KMS-11 (cell line): ENCODE data around the gene DCUN1D3.

Experiments used
- H2AFZ ChIP-seq: fragments of 200-600 bp; sonication (generic); 2 replicates; pipeline ENCODE4 v1.6.1; 2016; ENCODE audit warnings: antibody characterized with exemption, mixed run types, low read depth
- H3K27ac ChIP-seq: fragments of 200-600 bp; sonication (generic); 2 replicates; pipeline ENCODE4 v1.6.1; 2016; ENCODE audit warnings: mild to moderate bottlenecking, mixed run types
- H3K27me3 ChIP-seq: fragments of 200-600 bp; sonication (generic); 2 replicates; pipeline ENCODE4 v1.6.1; 2017; ENCODE audit warnings: mild to moderate bottlenecking, low read depth, mixed run types, moderate library complexity; ENCODE audit not compliant: insufficient read depth
- H3K36me3 ChIP-seq: fragments of 200-600 bp; sonication (generic); 2 replicates; pipeline ENCODE4 v1.6.1; 2017; ENCODE audit warnings: mild to moderate bottlenecking, mixed run types; ENCODE audit not compliant: insufficient read depth
- H3K4me1 ChIP-seq: fragments of 200-600 bp; sonication (generic); 2 replicates; pipeline ENCODE4 v1.6.1; 2016; ENCODE audit warnings: mild to moderate bottlenecking, low read depth, mixed run types; ENCODE audit not compliant: poor library complexity, severe bottlenecking
- H3K4me2 ChIP-seq: fragments of 200-600 bp; sonication (generic); 2 replicates; pipeline ENCODE4 v1.7.0; 2016; ENCODE audit warnings: mild to moderate bottlenecking, mixed run types
- H3K4me3 ChIP-seq: fragments of 200-600 bp; sonication (generic); IDR thresholded peaks from 2 replicates; pipeline ENCODE4 v1.6.1; 2017; ENCODE audit warnings: low read depth, low read length, mixed read lengths; ENCODE audit not compliant: insufficient read depth
- H3K79me2 ChIP-seq: fragments of 200-600 bp; sonication (generic); 2 replicates; pipeline ENCODE4 v1.6.1; 2016; ENCODE audit warnings: low read depth, mixed run types; ENCODE audit not compliant: insufficient read depth
- H3K9ac ChIP-seq: fragments of 200-600 bp; sonication (generic); 2 replicates; pipeline ENCODE4 v1.6.1; 2016; ENCODE audit warnings: mild to moderate bottlenecking, mixed run types
- H4K20me1 ChIP-seq: fragments of 200-600 bp; sonication (generic); 2 replicates; pipeline ENCODE4 v1.6.1; 2016; ENCODE audit warnings: mild to moderate bottlenecking, mixed run types; ENCODE audit not compliant: insufficient read depth
- TF ChIP-seq, protein P1 (sequence below): fragments of 200-600 bp; sonication (generic); conservative IDR thresholded peaks from 2 replicates; pipeline ENCODE4 v1.6.1; 2017; ENCODE audit warnings: low read depth, mild to moderate bottlenecking, antibody characterized with exemption, low read length, moderate library complexity, mixed read lengths

Gene DCUN1D3

DNA sequence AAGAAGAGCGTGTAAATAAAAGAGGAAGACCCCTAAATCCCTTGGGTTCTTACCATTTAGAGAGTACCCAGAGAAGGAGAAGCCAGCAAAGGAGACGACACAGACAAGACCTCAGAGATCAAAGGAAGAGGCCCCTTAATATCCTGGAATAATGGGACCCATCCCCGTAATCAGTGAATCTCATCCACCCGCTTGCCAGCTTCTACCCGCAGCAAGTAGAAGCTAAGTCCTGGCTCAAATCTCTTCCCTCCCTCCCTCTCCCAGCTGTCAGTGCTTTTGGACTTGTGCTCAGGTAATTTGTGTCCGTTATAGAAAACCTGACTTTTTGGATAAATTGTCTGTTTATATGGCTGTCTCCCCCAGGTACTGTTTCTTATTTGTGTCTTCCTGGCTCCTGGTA, 2.3 kb upstream of the DCUN1D3 start:
- TF ChIP-seq, protein P1, sequence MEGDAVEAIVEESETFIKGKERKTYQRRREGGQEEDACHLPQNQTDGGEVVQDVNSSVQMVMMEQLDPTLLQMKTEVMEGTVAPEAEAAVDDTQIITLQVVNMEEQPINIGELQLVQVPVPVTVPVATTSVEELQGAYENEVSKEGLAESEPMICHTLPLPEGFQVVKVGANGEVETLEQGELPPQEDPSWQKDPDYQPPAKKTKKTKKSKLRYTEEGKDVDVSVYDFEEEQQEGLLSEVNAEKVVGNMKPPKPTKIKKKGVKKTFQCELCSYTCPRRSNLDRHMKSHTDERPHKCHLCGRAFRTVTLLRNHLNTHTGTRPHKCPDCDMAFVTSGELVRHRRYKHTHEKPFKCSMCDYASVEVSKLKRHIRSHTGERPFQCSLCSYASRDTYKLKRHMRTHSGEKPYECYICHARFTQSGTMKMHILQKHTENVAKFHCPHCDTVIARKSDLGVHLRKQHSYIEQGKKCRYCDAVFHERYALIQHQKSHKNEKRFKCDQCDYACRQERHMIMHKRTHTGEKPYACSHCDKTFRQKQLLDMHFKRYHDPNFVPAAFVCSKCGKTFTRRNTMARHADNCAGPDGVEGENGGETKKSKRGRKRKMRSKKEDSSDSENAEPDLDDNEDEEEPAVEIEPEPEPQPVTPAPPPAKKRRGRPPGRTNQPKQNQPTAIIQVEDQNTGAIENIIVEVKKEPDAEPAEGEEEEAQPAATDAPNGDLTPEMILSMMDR: no peak
- H3K36me3 ChIP-seq: no peaks in the 10 kb centered on the region
- peaks cover 30% of the 10 kb centered on the region for H3K4me1 ChIP-seq
- H3K27ac ChIP-seq: no peak overlapping the region
- H3K27me3 ChIP-seq: no peaks in the 10 kb centered on the region
- no peak overlapping the region for H2AFZ ChIP-seq
- no peak overlapping the region for H3K9ac ChIP-seq
- H4K20me1 ChIP-seq: no peaks in the 10 kb centered on the region
- H3K79me2 ChIP-seq: peaks cover 13% of the 10 kb centered on the region; the same call in 1 of the 2 replicates
- H3K4me3 ChIP-seq: no peak overlapping the region
- H3K4me2 ChIP-seq: no peak overlapping the region

DNA sequence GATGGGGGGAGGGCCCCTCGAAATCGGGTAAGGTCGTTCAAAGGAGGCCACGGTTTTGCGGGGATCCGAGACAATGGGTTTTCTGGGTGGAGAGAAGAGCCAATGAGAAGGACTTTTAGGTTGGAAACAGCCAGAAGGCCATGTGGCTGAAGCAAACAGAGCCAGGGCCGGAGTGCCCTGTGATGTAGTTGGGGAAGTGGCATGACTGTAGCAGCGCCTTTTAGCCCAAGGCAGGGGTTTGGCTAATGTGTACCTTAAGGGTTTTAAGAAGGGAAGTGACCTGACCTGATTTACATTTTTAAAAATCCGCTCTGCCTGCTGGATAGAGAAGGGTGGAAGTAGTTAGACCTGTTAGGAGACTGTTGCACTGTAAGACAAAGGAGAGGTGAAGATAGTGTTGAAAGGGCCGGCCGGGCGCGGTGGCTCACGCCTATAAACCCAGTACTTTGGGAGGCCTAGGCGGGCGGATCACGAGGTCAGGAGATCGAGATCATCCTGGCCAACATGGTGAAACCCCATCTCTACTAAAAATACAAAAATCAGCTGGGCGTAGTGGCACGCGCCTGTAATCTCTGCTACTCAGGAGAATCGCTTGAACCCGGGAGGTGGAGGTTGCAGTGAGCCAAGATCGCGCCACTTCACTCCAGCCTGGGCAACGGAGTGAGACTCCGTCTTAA, 1.4 kb upstream of the DCUN1D3 start:
- no peaks in the 10 kb centered on the region for H3K36me3 ChIP-seq
- peak overlapping the region; percentile 91 for H2AFZ ChIP-seq
- H3K27ac ChIP-seq: peak overlapping the region; percentile 74
- H3K4me1 ChIP-seq: peaks cover 30% of the 10 kb centered on the region
- no peaks in the 10 kb centered on the region for H4K20me1 ChIP-seq
- H3K9ac ChIP-seq: peak overlapping the region; percentile 85
- H3K79me2 ChIP-seq: peaks cover 13% of the 10 kb centered on the region; the same call in 1 of the 2 replicates
- TF ChIP-seq, protein P1: no peak
- no peaks in the 10 kb centered on the region for H3K27me3 ChIP-seq
- H3K4me3 ChIP-seq: peak overlapping the region; percentile 48
- peak overlapping the region; percentile 75 for H3K4me2 ChIP-seq

DNA sequence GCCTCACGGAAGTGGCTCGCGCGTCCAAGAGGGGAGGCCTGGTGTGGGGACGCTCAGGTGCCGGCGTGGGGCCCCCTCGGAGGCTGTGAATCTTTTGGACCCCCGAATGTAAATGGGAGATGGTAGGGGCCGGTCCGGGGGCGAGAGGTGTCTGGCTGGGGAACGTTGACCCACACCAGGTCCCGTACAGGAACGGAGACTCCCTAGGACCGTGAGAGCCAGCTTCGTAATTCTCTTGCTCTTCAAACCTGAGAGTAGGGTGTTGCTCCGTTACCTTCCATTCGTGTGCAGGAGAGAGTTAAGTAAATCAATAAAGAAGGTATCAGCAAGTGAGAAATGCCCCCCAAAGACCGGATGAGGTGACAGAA, 894 bp upstream of the DCUN1D3 start:
- Histone ChIP-seq H3K36me3 (no peaks in the 10 kb centered on the region), H3K4me1 (peaks cover 30% of the 10 kb centered on the region), H3K9ac (peak overlapping the region; percentile 85), H3K4me3 (peak overlapping the region; percentile 54), H3K27ac (peak overlapping the region; percentile 74), H3K27me3 (no peaks in the 10 kb centered on the region), H2AFZ (peak overlapping the region; percentile 91), H3K4me2 (peak overlapping the region; percentile 75), H4K20me1 (no peaks in the 10 kb centered on the region), H3K79me2 (peaks cover 13% of the 10 kb centered on the region; the same call in 1 of the 2 replicates)
- TF ChIP-seq, protein P1: no peak

DNA sequence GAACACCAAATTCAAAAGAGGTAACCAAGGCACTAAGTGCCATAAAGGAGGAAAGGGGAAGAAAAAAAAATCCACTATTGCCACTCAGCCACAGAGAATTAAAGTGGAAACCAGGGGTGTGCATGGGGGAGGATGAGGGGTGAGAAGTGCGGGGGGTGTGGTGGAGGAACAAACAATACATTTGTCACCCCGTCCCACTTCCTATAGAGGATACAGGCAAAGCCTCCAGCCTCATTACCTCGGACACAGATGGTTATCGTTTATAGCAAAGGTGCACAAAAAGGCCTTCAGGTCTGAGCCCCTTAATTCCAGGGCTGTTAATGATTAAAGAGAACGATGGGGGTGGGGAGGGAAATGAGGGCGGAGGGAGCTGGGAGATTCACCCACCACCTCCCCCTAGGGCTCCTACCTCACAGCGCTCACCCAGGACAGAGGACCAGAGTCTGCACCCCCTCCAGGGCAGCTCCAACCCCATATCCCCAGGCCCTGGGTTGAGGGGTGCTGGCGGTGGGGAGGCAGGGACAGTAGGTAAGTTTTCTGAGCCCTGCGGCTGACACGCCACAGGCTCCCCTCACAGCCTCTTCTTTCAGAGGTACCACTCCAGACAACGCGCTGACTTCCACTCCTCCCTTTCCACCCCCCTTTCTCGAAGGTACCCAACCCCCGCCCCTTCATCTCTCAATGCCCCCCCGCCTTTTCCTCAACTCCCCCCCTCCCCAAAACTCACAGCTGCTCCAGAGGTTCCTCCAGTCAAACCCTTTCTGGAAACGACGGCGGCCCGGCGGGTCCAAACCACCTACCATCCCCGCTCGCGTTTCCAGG, 470 bp downstream of the DCUN1D3 start:
- Histone ChIP-seq H3K27me3 (no peaks in the 10 kb centered on the region), H4K20me1 (no peaks in the 10 kb centered on the region), H3K27ac (no peak overlapping the region), H3K4me3 (no peak overlapping the region), H3K4me2 (peak overlapping the region; percentile 48), H3K79me2 (peaks cover 13% of the 10 kb centered on the region; the same call in 1 of the 2 replicates), H3K36me3 (no peaks in the 10 kb centered on the region), H2AFZ (peak overlapping the region; percentile 91), H3K9ac (peak overlapping the region; percentile 38; the same call in 1 of the 2 replicates), H3K4me1 (peaks cover 30% of the 10 kb centered on the region)
- TF ChIP-seq, protein P1: no peak
